Liver (tissue), 3 donors: ENCODE data around the gene KIF21B.

Experiments used
- CTCF ChIP-seq: fragments of 150-350 bp; IDR thresholded peaks from 2 replicates; pipeline ENCODE4 v1.5.1; 2017; ENCODE audit warnings: improper control_type of control experiment, low read depth, low read length; ENCODE audit not compliant: missing input control
- EGR1 ChIP-seq, 2 donors: IDR thresholded peaks; 2 replicates each; pipeline ENCODE4 v1.6.1; 2016 to 2018; ENCODE audit warnings: antibody characterized with exemption in 2 of 2, low read depth in 2 of 2
- GABPA ChIP-seq, 2 donors: IDR thresholded peaks in 1 of 2; conservative IDR thresholded peaks in 1 of 2; 2 replicates each; pipeline ENCODE4 v1.6.1; 2016; ENCODE audit warnings: antibody characterized with exemption in 2 of 2, mild to moderate bottlenecking in 1 of 2, moderate library complexity in 1 of 2
- HNF4G ChIP-seq: IDR thresholded peaks from 2 replicates; pipeline ENCODE4 v1.6.1; 2016; ENCODE audit warnings: antibody characterized with exemption
- JUND ChIP-seq, 2 donors: IDR thresholded peaks; 2 replicates each; pipeline ENCODE4 v1.6.1; 2016; ENCODE audit warnings: antibody characterized with exemption in 2 of 2
- TAF1 ChIP-seq: conservative IDR thresholded peaks from 2 replicates; pipeline ENCODE4 v1.6.1; 2016; ENCODE audit warnings: antibody characterized with exemption, mild to moderate bottlenecking
- TF ChIP-seq, protein P1 (sequence below): IDR thresholded peaks from 2 replicates; pipeline ENCODE4 v1.6.1; 2016; ENCODE audit warnings: antibody characterized with exemption
- TF ChIP-seq, protein P2 (sequence below): IDR thresholded peaks from 2 replicates; pipeline ENCODE4 v1.6.1; 2016; ENCODE audit warnings: antibody characterized with exemption, mild to moderate bottlenecking
- donor health status: healthy.
- donor health status: healthy.

DNA sequence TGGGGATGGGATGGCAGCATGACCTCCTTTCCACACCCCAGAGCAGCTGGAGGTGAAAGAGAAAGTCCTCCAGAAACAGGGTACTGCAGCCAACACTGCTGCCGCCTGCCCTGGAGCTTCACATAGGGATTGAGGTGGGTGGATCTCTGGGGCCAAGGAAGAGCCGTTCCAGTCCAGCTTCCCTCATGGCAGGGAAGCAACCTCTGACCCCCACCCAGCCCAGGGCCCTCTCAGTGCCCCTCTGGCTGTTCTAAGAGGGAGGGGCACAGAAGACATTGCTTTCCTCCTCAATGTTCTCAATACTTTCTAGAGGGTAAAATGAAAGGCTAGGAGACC lies 5.7 kb downstream of the KIF21B start:
- TF ChIP-seq JUND (IDR thresholded peaks at IDR 0.05) (no peak), CTCF (no peak), GABPA (IDR thresholded peaks at IDR 0.05 in 1 of 2, conservative IDR thresholded peaks at IDR 0.05 in 1 of 2) (no peak), TAF1 (no peak), EGR1 (IDR thresholded peaks at IDR 0.05; ENCODE audit: low read depth in 2 of 2) (no peak), HNF4G (no peak)
- TF ChIP-seq, protein P1, sequence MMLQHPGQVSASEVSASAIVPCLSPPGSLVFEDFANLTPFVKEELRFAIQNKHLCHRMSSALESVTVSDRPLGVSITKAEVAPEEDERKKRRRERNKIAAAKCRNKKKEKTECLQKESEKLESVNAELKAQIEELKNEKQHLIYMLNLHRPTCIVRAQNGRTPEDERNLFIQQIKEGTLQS = no peak
- TF ChIP-seq, protein P2, sequence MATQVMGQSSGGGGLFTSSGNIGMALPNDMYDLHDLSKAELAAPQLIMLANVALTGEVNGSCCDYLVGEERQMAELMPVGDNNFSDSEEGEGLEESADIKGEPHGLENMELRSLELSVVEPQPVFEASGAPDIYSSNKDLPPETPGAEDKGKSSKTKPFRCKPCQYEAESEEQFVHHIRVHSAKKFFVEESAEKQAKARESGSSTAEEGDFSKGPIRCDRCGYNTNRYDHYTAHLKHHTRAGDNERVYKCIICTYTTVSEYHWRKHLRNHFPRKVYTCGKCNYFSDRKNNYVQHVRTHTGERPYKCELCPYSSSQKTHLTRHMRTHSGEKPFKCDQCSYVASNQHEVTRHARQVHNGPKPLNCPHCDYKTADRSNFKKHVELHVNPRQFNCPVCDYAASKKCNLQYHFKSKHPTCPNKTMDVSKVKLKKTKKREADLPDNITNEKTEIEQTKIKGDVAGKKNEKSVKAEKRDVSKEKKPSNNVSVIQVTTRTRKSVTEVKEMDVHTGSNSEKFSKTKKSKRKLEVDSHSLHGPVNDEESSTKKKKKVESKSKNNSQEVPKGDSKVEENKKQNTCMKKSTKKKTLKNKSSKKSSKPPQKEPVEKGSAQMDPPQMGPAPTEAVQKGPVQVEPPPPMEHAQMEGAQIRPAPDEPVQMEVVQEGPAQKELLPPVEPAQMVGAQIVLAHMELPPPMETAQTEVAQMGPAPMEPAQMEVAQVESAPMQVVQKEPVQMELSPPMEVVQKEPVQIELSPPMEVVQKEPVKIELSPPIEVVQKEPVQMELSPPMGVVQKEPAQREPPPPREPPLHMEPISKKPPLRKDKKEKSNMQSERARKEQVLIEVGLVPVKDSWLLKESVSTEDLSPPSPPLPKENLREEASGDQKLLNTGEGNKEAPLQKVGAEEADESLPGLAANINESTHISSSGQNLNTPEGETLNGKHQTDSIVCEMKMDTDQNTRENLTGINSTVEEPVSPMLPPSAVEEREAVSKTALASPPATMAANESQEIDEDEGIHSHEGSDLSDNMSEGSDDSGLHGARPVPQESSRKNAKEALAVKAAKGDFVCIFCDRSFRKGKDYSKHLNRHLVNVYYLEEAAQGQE = no peak
